Fibroblast of lung (primary cell): ENCODE measurements around the gene USP6.

Experiments used
- EZH2 ChIP-seq: IDR thresholded peaks from 2 replicates; pipeline ENCODE4 v1.5.1; 2012; ENCODE audit warnings: low read length, control low read depth, mild to moderate bottlenecking; ENCODE audit errors: missing control alignments
- TF ChIP-seq, protein P1 (sequence below), 2 donors: IDR thresholded peaks in 1 of 2; conservative IDR thresholded peaks in 1 of 2; 1 replicate in 1 of 2; 2 replicates in 1 of 2; pipeline ENCODE4 v1.5.1; 2011 to 2012; ENCODE audit warnings: low read length in 2 of 2, control low read depth in 1 of 2, inconsistent platforms in 1 of 2, low read depth in 1 of 2, mild to moderate bottlenecking in 1 of 2

- TF ChIP-seq, protein P1, sequence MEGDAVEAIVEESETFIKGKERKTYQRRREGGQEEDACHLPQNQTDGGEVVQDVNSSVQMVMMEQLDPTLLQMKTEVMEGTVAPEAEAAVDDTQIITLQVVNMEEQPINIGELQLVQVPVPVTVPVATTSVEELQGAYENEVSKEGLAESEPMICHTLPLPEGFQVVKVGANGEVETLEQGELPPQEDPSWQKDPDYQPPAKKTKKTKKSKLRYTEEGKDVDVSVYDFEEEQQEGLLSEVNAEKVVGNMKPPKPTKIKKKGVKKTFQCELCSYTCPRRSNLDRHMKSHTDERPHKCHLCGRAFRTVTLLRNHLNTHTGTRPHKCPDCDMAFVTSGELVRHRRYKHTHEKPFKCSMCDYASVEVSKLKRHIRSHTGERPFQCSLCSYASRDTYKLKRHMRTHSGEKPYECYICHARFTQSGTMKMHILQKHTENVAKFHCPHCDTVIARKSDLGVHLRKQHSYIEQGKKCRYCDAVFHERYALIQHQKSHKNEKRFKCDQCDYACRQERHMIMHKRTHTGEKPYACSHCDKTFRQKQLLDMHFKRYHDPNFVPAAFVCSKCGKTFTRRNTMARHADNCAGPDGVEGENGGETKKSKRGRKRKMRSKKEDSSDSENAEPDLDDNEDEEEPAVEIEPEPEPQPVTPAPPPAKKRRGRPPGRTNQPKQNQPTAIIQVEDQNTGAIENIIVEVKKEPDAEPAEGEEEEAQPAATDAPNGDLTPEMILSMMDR (conservative IDR thresholded peaks at IDR 0.05 in 1 of 2, IDR thresholded peaks at IDR 0.05 in 1 of 2; ENCODE audit: low read depth in 1 of 2, low read length in 2 of 2), result no peak
- TF ChIP-seq EZH2, result no peak
These were observed 95.6 kb downstream of the USP6 start for GRCh38 chr17:5211458-5211857.
